IMR-90 (cell line): ENCODE results near the gene ACYP1. TPM values are rescaled to one million over a fixed set of nuclear protein-coding genes. Genes with fewer than 3 reads are reported as not detected.

Experiments
- ELK1 ChIP-seq: fragments of 150-350 bp; IDR thresholded peaks from 2 replicates; pipeline ENCODE4 v1.6.1; 2016; ENCODE audit warnings: low read depth, mild to moderate bottlenecking, low read length, moderate library complexity, borderline replicate concordance
- microRNA-seq, 2 experiments: library from miRNA; stranded (forward) in 1 of 2; unstranded in 1 of 2; fragments of 10-50 nt in 1 of 2; fragments of <30 nt in 1 of 2; gene quantifications in 1 of 2; microRNA quantifications in 1 of 2; one replicate each; pipeline versions ENCODE3 to v1.1.0; 2013 to 2020; ENCODE audit not compliant: insufficient read depth in 1 of 2, insufficient read length in 1 of 2, unreplicated experiment in 1 of 2
- polyA plus RNA-seq, 3 experiments: library from polyadenylated mRNA; depleted of rRNA; stranded (reverse); fragments of >200 nt; gene quantifications; 2 replicates each; pipeline ENCODE4 v1.2.3, GENCODE V29; 2012; ENCODE audit warnings: low replicate concordance in 1 of 3
- small RNA-seq, 5 experiments: library from RNA; depleted of rRNA; stranded (forward); fragments of <200 nt; gene quantifications; one replicate each; pipeline ENCODE3, GENCODE V24; 2012
- total RNA-seq: library from RNA; depleted of rRNA; stranded (reverse); fragments of >200 nt; gene quantifications from 2 replicates; pipeline ENCODE4 v1.2.3, GENCODE V29; 2012; rRNA removed

Gene ACYP1
- total and polyA plus RNA-seq, 2 of the 4 experiments (the other 2 are of a cell fraction) = 4.1 to 24.0 TPM

- no peak for TF ChIP-seq ELK1
These were observed 60.4 kb downstream of the ACYP1 start (continued) for GRCh38 chr14:75003250-75004027.

Small RNA genes lying within 50 kb of the gene (microRNA-seq; reads per million reads assigned to microRNA genes)
- not detected for gene RNU6-689P (ENCODE audit: insufficient read depth, insufficient read length)

Small RNA genes lying within 50 kb of the gene (small RNA-seq; reads per million reads assigned to genes)
- gene RNU6-689P = 0 to 0.60 (median 0) reads per million in 5 experiments

Other genes with a start within 250 kb of the ACYP1 start
- gene PROX2, start 187.9 kb downstream of the ACYP1 start, total RNA-seq = not detected in 2 replicates
- not detected in 2 replicates for gene PROX2, start 187.9 kb downstream of the ACYP1 start, polyA plus RNA-seq (2012; rRNA removed)
- 58.6 and 63.0 TPM in 2 replicates for gene DLST, start 182.1 kb downstream of the ACYP1 start, total RNA-seq
- gene DLST, start 182.1 kb downstream of the ACYP1 start, polyA plus RNA-seq (2012; rRNA removed) = 119 and 132 TPM in 2 replicates
- gene RPS6KL1, start 140.8 kb downstream of the ACYP1 start, total RNA-seq = 0.72 and 1.1 TPM in 2 replicates
- gene RPS6KL1, start 140.8 kb downstream of the ACYP1 start, polyA plus RNA-seq (2012; rRNA removed) = 1.2 and 1.7 TPM in 2 replicates
- 0.28 and 0.36 TPM in 2 replicates for gene PGF, start 108.4 kb downstream of the ACYP1 start, total RNA-seq
- gene PGF, start 108.4 kb downstream of the ACYP1 start, polyA plus RNA-seq (2012; rRNA removed) = 0.39 and 0.42 TPM in 2 replicates
- 69.4 and 70.1 TPM in 2 replicates for gene EIF2B2, start 61.1 kb downstream of the ACYP1 start, total RNA-seq
- gene EIF2B2, start 61.1 kb downstream of the ACYP1 start, polyA plus RNA-seq (2012; rRNA removed) = 63.6 and 73.9 TPM in 2 replicates
- gene MLH3, start 12.6 kb downstream of the ACYP1 start, total RNA-seq = 14.7 and 16.9 TPM in 2 replicates
- 5.1 and 5.6 TPM in 2 replicates for gene MLH3, start 12.6 kb downstream of the ACYP1 start, polyA plus RNA-seq (2012; rRNA removed)
- gene ZC2HC1C, start 5.6 kb upstream of the ACYP1 start, total RNA-seq = 0.28 and 0.54 TPM in 2 replicates
- 0.15 and 0.36 TPM in 2 replicates for gene ZC2HC1C, start 5.6 kb upstream of the ACYP1 start, polyA plus RNA-seq (2012; rRNA removed)
- 22.9 and 31.4 TPM in 2 replicates for gene NEK9, start 63.0 kb upstream of the ACYP1 start, total RNA-seq
- 18.8 and 23.2 TPM in 2 replicates for gene NEK9, start 63.0 kb upstream of the ACYP1 start, polyA plus RNA-seq (2012; rRNA removed)
- gene TMED10, start 112.6 kb upstream of the ACYP1 start, total RNA-seq = 327 and 441 TPM in 2 replicates
- gene TMED10, start 112.6 kb upstream of the ACYP1 start, polyA plus RNA-seq (2012; rRNA removed) = 244 and 254 TPM in 2 replicates
- gene FOS, start 214.8 kb upstream of the ACYP1 start, total RNA-seq = 53.6 and 86.7 TPM in 2 replicates
- gene FOS, start 214.8 kb upstream of the ACYP1 start, polyA plus RNA-seq (2012; rRNA removed) = 171 and 406 TPM in 2 replicates